Astrocyte of the cerebellum (primary cell): ENCODE measurements around the gene RB1.

Experiments
- DNase-seq: peaks from one replicate; pipeline ENCODE4 v3.0.0-alpha.2; 2011; ENCODE audit warnings: low read depth
- H3K4me3 ChIP-seq: 2 replicates; pipeline ENCODE4 v1.5.1; 2011; ENCODE audit warnings: mild to moderate bottlenecking, low read depth, low read length, moderate library complexity
- in situ Hi-C: cut with HindIII; loops from 2 replicates; pipeline ENCODE4 v1.10.0; 2017; ENCODE audit warnings: low sequenced_read_pairs
- TF ChIP-seq, protein P1 (sequence below): IDR thresholded peaks from 2 replicates; pipeline ENCODE4 v1.5.1; 2012; ENCODE audit warnings: low read length, low read depth, moderate library complexity, mild to moderate bottlenecking; ENCODE audit errors: missing control alignments

Gene RB1

GRCh38 chr13:48370815-48371214, 67.3 kb downstream of the RB1 start:
- no peak overlapping the region for H3K4me3 ChIP-seq
- TF ChIP-seq, protein P1, sequence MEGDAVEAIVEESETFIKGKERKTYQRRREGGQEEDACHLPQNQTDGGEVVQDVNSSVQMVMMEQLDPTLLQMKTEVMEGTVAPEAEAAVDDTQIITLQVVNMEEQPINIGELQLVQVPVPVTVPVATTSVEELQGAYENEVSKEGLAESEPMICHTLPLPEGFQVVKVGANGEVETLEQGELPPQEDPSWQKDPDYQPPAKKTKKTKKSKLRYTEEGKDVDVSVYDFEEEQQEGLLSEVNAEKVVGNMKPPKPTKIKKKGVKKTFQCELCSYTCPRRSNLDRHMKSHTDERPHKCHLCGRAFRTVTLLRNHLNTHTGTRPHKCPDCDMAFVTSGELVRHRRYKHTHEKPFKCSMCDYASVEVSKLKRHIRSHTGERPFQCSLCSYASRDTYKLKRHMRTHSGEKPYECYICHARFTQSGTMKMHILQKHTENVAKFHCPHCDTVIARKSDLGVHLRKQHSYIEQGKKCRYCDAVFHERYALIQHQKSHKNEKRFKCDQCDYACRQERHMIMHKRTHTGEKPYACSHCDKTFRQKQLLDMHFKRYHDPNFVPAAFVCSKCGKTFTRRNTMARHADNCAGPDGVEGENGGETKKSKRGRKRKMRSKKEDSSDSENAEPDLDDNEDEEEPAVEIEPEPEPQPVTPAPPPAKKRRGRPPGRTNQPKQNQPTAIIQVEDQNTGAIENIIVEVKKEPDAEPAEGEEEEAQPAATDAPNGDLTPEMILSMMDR: no peak
- in situ Hi-C loops: no loop called here
- no peak for DNase-seq

DNA sequence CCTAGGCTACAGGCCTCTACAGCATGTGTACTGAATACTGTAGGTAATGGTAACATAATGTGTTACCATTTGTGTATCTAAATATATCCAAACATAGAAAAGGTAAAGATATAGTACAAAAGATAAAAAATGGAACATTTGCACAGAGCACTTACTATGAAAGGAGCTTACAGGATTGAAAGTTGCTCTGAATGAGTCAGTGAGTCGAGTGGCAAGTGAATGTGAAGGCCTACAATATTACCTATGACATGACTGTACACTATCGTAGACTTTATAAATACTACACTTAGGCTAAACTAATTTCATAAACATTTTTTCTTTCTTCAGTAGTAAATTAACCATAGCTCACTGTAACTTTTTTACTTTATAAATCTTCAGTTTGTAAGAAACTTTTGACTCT, 74.3 kb downstream of the RB1 start:
- no peak for DNase-seq
- in situ Hi-C loops: no loop called here
- TF ChIP-seq, protein P1: no peak
- H3K4me3 ChIP-seq: no peak overlapping the region

- DNase-seq: no peak
- TF ChIP-seq, protein P1: no peak
- H3K4me3 ChIP-seq: no peak overlapping the region
- in situ Hi-C loops: no loop called here
Measured at GRCh38 chr13:48380581-48380980, 77.0 kb downstream of the RB1 start.

DNA sequence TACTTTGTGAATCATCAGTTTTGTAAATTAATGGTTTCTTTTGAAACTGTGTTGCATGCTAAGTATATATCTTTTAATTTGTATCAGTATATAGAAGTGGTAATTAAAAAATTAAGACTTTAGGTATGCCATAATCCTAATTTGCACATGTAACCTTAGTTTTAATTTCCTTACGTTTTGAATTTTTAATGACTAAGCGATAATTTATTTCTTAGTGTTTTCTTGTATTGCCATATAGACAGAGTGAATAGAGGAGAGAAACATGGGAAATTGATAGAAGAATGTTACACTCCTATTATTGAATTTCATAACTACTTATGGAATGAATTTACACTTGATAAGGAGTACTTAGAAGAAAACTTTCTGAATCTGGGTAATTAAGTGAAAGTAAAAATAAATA, 79.8 kb downstream of the RB1 start:
- in situ Hi-C loops: no loop called here
- DNase-seq: no peak
- TF ChIP-seq, protein P1: no peak
- H3K4me3 ChIP-seq: no peak overlapping the region

DNA sequence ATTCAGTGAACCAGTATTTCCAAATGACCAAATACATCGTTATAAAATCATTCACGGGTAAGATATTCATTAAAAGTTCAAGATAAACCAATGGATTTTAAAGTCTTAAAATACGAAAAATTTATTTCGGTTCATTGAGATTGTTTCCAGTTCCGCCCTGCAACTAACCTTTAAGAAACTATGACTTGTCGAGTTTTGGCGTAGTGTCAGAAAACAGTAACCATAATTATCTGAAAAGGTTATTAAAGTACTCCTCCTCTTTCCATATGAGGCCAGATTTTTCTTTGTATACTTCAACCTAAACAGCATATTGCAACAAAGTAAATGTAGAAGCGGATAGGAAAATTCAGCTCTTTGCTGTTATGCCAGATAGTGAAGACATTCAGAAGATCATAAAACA, 83.3 kb downstream of the RB1 start:
- no peak overlapping the region for H3K4me3 ChIP-seq
- in situ Hi-C loops: no loop called here
- TF ChIP-seq, protein P1: no peak
- DNase-seq: no peak

GRCh38 chr13:48391257-48391656, 87.7 kb downstream of the RB1 start:
- in situ Hi-C loops: no loop called here
- no peak for DNase-seq
- H3K4me3 ChIP-seq: no peak overlapping the region
- TF ChIP-seq, protein P1: no peak
